ENCODE results near the gene PLA2G12B.
A peak's percentile ranks its signal among the peaks of the same experiment; 100 is the strongest.
"Not testable (repeated sequence)": the region's sequence is repeated elsewhere in the genome, so short reads cannot be mapped to it uniquely, and the experiment has no call there.

Gene PLA2G12B, protein sequence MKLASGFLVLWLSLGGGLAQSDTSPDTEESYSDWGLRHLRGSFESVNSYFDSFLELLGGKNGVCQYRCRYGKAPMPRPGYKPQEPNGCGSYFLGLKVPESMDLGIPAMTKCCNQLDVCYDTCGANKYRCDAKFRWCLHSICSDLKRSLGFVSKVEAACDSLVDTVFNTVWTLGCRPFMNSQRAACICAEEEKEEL

DNA sequence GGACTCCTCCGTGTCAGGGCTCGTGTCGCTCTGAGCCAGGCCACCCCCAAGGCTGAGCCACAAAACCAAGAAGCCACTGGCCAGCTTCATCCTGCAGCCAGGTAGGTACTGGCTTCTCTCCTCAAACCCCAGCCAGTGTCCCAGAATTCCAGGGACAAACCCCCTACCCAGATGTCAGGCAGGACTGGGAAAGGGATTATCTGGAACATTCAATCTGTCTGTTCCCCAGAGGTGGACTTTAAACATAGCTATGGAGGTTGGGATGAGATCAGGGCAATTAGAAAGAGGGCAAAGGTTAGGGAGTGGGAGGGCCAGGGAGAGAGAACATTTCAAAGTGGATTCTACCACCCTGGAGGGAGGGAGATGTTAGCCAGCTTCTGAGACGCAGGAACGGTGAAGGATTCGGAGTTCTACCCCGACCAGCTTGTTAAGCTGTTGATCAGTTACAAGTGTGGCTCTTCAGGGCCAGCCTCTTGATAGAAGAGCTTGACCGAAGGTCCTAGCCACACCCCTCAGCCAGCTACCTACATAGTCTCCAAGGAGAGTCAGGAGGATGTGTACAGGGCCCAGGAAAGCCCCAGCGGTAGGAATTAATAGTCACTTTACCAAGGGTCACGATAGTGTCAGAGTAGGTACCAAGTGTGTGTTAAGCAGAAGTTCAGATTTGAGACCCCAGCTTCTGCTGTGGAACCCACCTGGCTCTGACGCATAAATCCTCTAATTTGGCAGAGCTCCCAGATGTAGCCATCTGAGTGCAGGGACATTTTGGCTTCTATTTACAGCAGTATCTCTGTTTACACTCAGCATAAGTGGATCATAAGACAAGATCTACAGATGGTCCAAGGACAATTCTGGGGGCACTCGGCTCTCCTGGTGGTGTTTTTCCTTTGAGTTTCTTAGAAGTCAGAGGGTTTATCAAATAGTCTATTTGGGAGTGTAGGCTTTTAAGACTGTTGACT, at the start of gene PLA2G12B:
PLA2G12B (minus strand) TSS at position 211 of the 959 bp plus-strand sequence; CDS start at position 90, 121 bp downstream.
- no peak for DNase-seq (ENCODE audit: low read depth)

DNA sequence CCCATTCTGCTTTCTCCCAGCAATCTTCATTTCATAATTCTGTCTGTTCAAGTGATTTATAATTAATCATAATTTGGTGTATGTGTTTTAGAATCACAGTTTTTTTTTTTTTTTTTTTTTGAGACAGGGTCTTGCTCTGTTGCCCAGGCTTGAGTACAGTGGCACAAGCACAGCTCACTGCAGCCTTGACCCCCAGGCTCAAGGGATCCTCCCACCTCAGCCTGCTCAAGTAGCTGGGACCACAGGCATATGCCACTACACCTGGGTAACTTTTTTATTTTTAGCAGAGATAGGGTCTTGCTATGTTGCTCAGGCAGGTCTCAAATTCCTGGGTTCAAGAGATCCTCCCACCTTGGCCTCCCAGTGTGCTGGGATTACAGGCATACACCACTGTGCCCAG, 49.2 kb upstream of the PLA2G12B start:
- DNase-seq (ENCODE audit: low read depth) = no peak

DNA sequence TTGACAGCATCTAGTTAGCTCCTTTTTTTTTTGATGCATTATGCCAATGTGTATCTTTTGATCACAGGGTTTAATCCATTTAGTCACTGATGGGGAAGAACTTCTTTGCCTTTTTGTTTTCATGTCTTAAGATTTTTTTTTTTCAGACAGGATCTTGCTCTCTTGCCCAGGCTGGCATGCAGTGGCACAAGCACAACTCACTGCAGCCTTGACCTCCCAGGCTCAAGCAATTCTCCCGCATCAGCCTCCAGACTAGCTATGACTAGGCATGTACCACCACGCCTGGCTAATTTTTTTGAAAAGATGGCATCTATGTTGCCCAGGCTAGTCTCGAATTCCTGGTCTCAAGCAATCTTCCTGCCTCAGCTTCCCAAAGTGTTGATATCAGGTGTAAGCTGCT, 46.4 kb upstream of the PLA2G12B start:
- no peak for DNase-seq (ENCODE audit: low read depth)

DNA sequence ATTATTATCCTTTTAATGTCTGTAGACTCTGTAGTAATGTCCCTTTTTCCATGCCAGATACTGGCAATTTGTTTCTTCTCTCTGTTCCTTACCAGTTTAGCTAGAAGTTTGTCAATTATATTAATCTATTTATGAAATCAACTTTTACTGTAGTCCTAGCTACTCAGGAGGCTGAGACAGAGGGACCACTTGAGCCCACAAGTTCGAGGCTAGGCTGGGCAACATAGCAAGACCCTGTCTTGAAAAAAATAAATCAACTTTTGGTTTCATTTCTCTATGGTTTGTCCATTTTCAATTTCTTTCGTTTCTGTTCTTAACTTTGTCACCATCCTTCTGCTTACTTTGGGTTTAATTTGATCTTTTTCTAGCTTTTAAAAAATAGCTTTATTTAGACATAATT, 42.5 kb upstream of the PLA2G12B start:
- DNase-seq (ENCODE audit: low read depth) = no peak

DNA sequence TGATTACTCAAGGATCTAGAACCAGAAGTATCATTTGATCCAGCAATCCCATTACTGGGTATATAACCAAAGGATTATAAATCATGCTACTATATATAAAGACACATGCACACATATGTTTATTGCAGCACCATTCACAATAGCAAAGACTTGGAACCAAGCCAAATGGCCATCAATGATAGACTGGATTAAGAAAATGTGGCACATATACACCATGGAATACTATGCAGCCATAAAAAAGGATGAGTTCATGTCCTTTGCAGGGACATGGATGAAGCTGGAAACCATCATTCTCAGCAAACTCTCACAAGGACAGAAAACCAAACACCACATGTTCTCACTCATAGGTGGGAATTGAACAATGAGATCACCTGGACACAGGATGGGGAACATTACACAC, 40.9 kb upstream of the PLA2G12B start:
- not testable (repeated sequence) for DNase-seq (ENCODE audit: low read depth)

DNA sequence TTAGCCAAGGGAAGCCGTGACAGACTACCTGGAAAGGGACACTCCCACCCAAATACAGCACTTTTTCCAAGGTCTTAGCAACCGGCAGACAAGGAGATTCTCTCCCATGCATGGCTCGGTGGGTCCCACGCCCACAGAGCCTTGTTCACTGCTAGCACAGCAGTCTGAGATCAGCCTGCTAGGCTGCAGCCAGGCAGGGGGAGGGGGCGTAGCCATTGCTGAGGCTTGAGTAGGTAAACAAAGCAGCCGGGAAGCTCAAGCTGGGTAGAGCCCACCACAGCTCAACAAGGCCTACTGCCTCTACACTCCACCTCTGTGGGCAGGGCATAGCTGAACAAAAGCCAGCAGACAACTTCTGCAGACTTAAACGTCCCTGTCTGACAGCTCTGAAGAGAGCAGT, 35.2 kb upstream of the PLA2G12B start:
- DNase-seq (ENCODE audit: low read depth) = not testable (repeated sequence)

DNA sequence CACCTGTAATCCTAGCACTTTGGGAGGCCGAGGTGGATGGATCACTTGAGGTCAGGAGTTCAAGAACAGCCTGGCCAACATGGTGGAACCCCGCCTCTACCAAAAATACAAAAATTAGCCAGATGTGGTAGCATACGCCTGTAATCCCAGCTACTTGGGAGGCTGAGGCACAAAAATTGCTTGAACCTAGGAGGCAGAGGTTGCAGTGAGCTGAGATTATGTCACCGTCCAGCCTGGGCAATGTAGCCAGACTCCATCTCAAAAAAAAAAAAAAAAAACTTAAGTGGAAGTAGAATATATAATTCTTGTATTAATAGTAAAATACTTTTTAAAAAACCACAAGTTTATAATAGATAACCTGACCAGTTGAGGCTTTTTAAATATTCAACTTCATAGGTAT, 30.0 kb upstream of the PLA2G12B start:
- not testable (repeated sequence) for DNase-seq (ENCODE audit: low read depth)

DNA sequence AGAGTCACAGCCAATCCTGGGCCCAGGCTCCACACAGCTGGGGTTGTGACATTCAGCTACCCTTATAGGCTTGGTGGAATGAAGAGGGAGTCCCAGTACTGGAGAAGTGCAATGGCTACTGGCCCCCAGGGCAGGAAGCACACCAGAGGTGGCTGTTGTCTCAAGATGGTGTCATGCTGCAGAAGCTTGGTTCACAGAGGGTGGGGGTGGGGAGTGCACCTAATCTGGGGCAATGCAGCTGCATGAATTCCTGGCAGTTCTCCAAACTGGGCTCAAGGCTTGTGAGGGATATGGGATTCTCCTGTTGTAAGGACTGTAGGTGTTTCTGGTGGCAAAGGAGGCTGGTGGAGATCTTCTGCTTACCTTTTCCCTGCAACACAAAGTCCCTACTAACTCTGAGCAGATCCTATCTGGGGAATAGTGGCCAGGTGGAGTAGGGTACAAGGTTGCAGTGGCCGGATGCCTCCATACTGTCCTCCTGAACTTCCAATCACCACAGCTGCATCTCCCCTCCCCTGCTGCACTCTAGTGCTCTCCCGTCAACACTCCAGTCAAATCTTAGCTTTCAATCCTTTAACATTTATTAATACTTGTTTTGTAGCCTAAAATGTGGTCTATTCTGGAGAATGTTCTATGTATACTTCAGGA, 27.4 kb upstream of the PLA2G12B start:
- DNase-seq (ENCODE audit: low read depth) = peak; percentile 30

DNA sequence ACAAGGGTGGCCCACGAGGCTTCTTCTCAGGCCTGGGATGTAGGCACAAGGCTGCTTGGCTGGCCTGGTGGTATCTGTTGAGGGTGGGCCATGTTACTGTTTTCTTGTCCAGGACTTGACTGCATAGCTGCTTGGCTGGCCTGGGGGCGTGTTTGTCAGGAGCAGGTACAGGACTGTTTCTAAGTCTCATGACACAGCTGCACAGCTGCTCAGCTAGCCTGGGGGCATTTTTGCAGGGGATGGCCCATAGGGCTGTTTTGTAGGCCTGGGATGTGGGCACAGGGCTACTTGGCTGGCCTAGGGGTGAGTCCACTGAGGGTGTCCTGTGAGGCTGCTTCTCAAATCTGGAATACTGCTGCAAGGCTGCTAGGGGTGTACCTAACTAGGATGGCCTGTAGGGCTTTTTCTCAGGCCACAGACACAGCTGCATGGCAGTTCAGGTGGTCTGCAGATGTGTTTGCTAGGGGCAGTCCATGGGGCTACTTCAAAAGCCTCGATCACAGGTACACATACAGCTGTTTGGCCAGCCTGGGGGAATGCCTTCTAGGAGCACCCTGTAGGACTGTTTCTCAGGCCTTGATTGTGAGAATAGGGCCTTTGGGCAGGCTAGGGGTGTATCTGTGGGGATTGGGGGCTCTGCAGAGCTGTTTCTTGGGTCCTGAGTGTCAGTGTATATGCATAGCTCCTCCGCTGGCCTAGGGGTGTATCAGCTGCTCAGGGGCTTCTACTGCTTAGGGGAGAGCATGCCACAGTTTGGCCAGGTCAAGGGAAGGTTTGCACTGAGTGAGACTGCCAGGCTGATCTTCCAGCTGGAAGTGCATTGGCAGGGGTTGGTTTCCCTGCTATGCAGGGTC, 26.6 kb upstream of the PLA2G12B start:
- DNase-seq (ENCODE audit: low read depth) = no peak

DNA sequence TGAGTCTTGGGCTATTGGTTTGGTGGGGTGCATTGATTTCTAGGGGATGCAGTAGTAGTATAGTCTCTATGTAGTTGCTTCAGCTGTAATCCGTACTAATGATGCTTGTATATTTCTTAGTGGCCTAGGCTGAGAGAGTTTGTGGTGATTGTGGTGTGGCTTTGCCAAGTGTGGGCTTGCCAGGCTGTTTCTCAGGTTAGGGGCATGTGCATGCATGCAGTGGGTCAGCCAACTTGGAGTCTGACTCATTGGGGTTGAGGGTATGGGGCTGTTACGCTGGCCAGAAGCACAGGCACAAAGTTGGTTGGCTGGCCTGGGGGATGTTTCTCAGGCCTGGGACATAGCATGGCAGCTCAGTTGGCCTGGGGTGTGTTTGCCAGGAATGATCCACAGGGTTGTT, 25.7 kb upstream of the PLA2G12B start:
- DNase-seq (ENCODE audit: low read depth) = no peak

DNA sequence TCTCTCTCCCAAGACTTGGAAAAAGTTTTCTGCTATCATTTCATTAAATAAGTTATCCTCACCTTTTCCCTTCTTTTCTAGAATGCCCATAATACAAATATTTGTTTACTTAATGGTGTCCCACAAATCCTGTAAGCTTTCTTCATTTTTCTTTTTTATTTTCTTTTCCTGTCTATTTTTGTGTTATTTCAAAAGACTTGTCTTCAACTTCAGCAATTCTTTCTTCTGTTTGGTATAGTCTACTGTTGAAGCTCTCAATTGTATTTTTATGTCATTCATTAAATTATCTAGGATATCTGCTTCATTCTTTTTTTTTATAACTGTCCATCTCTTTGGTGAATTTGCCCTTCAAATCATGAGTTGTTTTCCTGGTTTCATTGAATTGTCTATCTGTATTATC, 25.1 kb upstream of the PLA2G12B start:
- DNase-seq (ENCODE audit: low read depth) = no peak

DNA sequence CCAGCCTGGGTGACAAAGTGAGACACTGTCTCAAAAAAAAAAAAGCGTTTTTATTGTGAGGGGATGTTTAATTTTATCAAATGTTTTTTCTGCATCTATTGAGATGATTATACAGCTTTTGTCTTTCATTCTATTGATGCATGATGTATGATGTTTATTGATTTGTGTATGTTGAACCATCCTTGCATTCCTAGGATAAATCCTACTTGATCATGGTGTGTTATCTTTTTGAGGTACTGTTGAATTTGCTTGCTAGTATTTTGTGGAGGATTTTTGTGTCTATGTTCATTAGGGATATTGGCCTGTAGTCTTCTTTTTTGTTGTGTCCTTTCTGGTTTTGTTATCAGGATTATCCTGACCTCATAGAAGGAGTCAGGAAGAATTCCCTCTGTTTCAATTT, 22.3 kb upstream of the PLA2G12B start:
- no peak for DNase-seq (ENCODE audit: low read depth)

DNA sequence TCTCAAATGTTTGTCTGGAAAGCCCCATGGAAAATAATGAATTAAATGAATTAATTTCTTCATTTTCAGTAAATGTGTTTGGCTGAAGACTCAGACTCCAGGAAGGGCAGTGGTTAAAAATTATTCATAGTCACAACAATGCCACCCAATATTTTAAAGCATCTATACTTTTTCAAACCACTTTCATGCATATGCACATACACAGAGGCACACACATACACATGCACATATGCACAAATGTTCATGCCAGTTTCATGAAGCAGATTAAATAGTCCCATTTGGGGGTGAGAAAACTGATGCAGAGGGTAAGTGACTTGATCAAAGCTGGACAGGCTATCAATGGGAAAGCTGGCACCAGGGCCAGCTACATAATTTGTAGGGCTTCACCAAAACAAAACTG, 1.4 kb upstream of the PLA2G12B start:
- no peak for DNase-seq (ENCODE audit: low read depth)

DNA sequence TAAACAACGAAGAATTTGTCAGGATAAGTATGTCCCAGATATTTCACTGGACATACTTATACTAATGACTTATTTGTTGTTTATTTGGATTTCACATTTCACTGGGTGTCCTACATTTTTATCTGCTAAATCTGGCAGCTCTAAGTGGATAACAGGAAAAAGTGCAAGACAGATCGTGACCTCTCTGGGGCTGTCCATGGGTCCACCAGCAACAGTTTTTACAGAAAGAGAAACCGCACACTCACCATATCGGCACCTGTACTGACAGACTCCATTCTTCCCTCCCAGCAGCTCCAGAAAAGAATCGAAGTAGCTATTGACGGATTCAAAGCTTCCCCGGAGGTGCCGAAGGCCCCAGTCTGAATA, 393 bp downstream of the PLA2G12B start:
- DNase-seq (ENCODE audit: low read depth) = no peak

DNA sequence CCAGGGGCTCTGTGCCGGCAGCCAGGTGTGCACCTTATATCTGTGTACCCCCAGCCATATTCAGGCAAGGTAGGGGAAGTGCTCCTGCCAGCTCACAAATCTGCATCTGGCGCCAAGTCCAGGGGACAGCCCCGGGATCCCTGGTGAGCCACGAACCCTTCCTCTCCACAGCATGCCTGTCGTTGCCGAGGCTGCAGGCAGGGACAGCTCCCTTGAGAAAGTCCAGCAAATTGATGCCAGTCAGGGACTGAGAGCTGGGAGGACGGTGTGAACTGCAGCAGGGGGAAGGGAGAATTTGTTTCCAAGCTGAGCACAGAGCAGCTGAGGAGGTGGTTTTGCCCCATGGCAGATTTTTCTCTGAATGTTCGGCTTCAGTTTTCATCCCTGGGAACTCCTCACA, 919 bp downstream of the PLA2G12B start:
- DNase-seq (ENCODE audit: low read depth) = peak; percentile 25

DNA sequence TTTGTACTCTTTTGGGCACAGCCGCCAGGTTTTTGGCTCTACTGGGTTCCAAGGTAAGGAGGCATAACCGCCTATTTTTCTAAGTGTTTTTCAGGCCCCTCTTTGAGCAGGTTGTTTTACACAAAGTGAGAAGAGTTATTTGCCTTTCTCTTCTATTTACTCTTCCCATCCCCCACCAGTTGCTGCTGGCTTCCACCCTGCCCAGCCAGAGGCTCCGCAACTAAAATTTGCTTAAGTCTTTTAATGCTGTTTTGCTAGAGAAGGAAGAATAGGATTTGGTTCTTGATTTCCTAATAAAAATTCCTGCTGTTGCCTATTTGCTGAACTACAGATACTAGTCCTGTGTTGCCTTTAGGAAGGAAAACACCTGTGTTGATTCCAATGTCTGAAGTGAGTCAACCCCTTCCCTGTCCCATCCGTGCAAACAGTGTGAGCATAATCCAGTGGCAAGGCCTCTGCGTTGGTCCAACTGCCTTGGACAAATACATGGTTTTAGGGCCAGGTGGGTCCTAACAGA, 1.9 kb downstream of the PLA2G12B start:
- no peak for DNase-seq (ENCODE audit: low read depth)

DNA sequence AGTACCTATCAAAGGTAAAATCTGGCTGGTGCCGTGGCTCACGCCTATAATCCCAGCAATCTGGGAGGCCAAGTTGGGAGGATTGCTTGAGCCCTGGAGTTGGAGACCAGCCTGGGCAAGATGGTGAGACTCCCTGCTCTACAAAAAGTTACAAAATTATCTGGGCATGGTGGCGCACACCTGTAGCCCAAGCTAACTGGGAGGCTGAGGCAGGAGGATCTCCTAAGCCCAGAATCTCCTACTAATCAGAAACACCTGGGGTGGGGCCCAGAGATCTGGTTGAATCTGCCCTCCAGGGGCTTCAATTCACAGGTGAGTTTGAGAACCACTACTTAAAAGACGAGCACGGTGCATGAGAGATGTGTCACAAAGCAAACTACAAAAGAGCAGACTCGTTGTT, 2.4 kb downstream of the PLA2G12B start:
- no peak for DNase-seq (ENCODE audit: low read depth)

DNA sequence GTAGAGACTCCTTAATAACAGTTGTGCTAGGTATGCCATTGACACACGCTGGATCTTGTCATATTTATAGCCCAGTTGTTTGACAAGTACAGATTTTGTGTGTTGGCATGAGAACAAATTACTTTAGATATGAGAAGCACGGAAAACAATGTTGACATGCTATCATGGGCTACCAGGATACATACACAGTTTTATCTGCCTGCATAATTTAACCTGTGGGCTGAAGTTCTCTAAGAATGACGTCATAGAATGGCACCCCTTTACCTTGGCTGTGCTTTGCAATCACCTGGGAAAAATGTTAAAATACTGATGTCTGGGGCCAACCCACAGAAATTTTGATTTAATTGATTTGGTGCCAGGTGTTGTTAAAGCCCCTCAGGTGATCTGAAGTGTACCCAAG, 2.8 kb downstream of the PLA2G12B start:
- no peak for DNase-seq (ENCODE audit: low read depth)

DNA sequence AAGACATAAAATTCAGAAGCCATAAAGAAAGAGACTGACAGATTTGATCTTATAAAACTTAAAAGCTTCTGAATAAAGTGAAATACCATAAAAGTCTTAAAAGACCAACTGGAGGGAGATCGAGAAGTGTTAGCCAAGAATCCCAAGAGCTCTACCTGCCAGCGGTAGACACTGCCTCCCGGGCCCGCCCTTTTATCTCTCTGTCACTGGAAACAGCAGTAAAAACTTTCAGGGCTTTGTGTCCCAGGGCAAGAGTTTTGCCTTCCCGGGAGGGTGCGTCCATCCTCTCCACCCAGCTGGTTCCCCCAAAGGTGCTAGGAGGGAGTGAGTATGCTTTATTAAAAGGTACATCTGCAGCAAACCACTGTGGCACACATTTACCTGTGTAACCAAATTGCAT, 5.8 kb downstream of the PLA2G12B start:
- DNase-seq (ENCODE audit: low read depth) = no peak

DNA sequence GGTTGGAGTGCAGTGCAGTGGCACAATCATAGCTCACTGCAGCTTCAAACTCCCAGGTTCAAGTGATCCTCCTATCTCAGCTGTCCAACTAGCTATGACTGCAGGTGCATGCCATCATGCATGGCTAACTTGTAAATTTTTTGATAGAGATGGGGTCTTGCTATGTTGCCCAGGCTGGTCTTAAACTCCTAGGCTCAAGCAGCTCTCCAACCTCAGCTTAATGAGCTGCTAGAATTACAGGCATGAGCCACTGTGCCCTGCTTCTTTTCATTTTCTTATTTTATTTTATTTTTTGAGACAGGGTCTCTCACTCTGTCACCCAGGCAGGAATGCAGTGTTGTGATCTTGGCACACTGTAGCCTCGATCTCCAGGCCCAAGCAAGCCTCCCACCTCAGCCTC, 7.6 kb downstream of the PLA2G12B start:
- DNase-seq (ENCODE audit: low read depth) = no peak

DNA sequence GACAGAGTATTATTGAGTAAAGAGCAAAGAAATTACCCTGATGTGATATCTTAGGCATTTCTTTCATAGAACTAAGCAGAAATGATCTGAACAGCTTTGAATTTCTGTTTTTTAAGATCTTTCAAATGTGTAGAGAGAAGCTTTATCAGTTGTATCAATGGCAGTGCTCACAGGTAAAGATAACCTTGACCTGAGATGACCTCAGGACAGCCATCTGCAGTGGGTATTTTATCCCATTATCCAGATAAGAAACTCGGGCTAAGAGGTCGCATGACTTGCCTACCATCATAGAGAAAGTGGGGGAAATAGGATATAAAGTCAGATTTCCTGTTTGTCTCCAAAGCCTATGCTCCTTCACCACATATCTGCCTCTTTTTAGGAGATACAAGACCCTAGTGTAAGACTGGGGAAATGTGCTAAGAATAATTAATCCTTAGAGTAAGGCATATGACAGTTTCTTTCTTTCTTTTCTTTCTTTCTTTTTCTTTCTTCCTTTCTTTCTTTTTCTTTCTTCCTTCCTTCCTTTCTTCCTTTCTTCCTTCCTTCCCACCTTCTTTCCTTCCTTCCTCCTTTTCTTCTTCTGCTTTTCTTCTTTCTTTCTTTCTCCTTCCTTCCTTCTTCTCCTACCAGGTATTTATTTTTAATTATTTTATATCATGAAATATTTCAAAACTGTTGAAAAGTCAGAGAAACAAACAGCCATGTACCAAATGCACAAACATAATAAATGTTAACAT, 10.9 kb downstream of the PLA2G12B start:
- DNase-seq (ENCODE audit: low read depth) = no peak

Measured in EH (cell line).